Measurements from ENCODE around the gene COA5. TPM values are rescaled to one million over a fixed set of nuclear protein-coding genes. Genes with fewer than 3 reads are reported as not detected.

COA5 gene
- total and polyA plus RNA-seq, 2 experiments from 2014 or later: 33.3 to 113 TPM

GRCh38 chr2:98649135-98649991, 41.1 kb upstream of the COA5 start:
- H3F3A ChIP-seq (replicated peaks; ENCODE audit: low read depth): no peaks in the 10 kb centered on the region
- H3K4me1 ChIP-seq (ENCODE audit: insufficient read depth): peaks cover 8% of the 10 kb centered on the region
- H3K27ac ChIP-seq (ENCODE audit: low read depth): no peak overlapping the region
- peak; percentile 97 for ATAC-seq
- H2AFZ ChIP-seq: 0 out of 2 replicates have a peak overlapping the region, but pooled peaks have one; percentile 0
- no peak overlapping the region for H3K4me3 Mint-ChIP-seq
- no peak overlapping the region for H3K27ac Mint-ChIP-seq
- H4K20me1 ChIP-seq (replicated peaks; ENCODE audit: insufficient read depth): no peaks in the 10 kb centered on the region
- no peak overlapping the region for H3K4me3 ChIP-seq
- no peaks in the 10 kb centered on the region for H3K9me2 ChIP-seq (ENCODE audit: insufficient read depth)
- no peaks in the 10 kb centered on the region for H3K36me3 ChIP-seq (ENCODE audit: insufficient read depth)
- TF ChIP-seq CTCF (conservative IDR thresholded peaks at IDR 0.05; ENCODE audit: low read depth in 2 of 2) (peak; percentile 95), EZH2phosphoT487 (IDR thresholded peaks at IDR 0.05; ENCODE audit: unreplicated experiment) (no peak)
- no peaks in the 10 kb centered on the region for H3K27me3 Mint-ChIP-seq (ENCODE audit: insufficient read depth, low read depth, poor library complexity)
- H3K36me3 Mint-ChIP-seq (ENCODE audit: low read depth): no peaks in the 10 kb centered on the region
- peaks cover 9% of the 10 kb centered on the region; the same call in 2 of the 3 replicates for H3K4me1 Mint-ChIP-seq
- H3K79me2 ChIP-seq (replicated peaks; ENCODE audit: insufficient read depth): no peaks in the 10 kb centered on the region
- peak; percentile 87 for DNase-seq (ENCODE audit: low spot score)
- H3K9me3 Mint-ChIP-seq: no peaks in the 10 kb centered on the region; the same call in 2 of the 3 replicates
- H3K4me2 ChIP-seq: no peak overlapping the region
- H3K27me3 ChIP-seq (ENCODE audit: insufficient read depth): no peaks in the 10 kb centered on the region

- Mint-ChIP-seq H3K4me1 (peaks cover 17% of the 10 kb centered on the region), H3K36me3 (ENCODE audit: low read depth) (no peaks in the 10 kb centered on the region), H3K4me3 (no peak overlapping the region), H3K9me3 (no peaks in the 10 kb centered on the region; the same call in 2 of the 3 replicates), H3K27ac (no peak overlapping the region), H3K27me3 (ENCODE audit: insufficient read depth, low read depth, poor library complexity) (no peaks in the 10 kb centered on the region)
- Histone ChIP-seq H4K20me1 (replicated peaks; ENCODE audit: insufficient read depth) (no peaks in the 10 kb centered on the region), H3K27me3 (ENCODE audit: insufficient read depth) (no peaks in the 10 kb centered on the region), H2AFZ (no peak overlapping the region), H3F3A (replicated peaks; ENCODE audit: low read depth) (no peaks in the 10 kb centered on the region), H3K36me3 (ENCODE audit: insufficient read depth) (no peaks in the 10 kb centered on the region), H3K79me2 (replicated peaks; ENCODE audit: insufficient read depth) (no peaks in the 10 kb centered on the region), H3K27ac (ENCODE audit: low read depth) (no peak overlapping the region), H3K4me1 (ENCODE audit: insufficient read depth) (peaks cover 16% of the 10 kb centered on the region), H3K4me3 (no peak overlapping the region), H3K4me2 (no peak overlapping the region), H3K9me2 (ENCODE audit: insufficient read depth) (no peaks in the 10 kb centered on the region)
- DNase-seq (ENCODE audit: low spot score) (no peak), ATAC-seq (no peak)
- no peak for TF ChIP-seq STAT1 (IDR thresholded peaks at IDR 0.05; ENCODE audit: unreplicated experiment)
- TF ChIP-seq ETS1 (IDR thresholded peaks at IDR 0.05): no peak
- TF ChIP-seq ZNF331 (CRISPR knock-in tag; IDR thresholded peaks at IDR 0.05; ENCODE audit: low read depth): no peak
- TF ChIP-seq CTCF (conservative IDR thresholded peaks at IDR 0.05; ENCODE audit: low read depth in 2 of 2): no peak
- no peak for TF ChIP-seq JUNB (IDR thresholded peaks at IDR 0.05; ENCODE audit: unreplicated experiment)
- no peak for TF ChIP-seq REST (IDR thresholded peaks at IDR 0.05; ENCODE audit: unreplicated experiment)
Observed at GRCh38 chr2:98648451-98648850, 40.1 kb upstream of the COA5 start.
